Left lobe of liver (tissue), 2 donors: ENCODE results near the gene AMACR. TPM values are rescaled to one million over a fixed set of nuclear protein-coding genes. Genes with fewer than 3 reads are reported as not detected.
A peak's percentile ranks its signal among the peaks of the same experiment; 100 is the strongest.

ENCODE experiments used
- ATAC-seq: fragments of 200-7000 bp; cut with Tn5 transposase; one replicate; pipeline ENCODE4 v1.9.1; 2020; ENCODE audit warnings: mild to moderate bottlenecking, moderate library complexity
- DNase-seq: peaks from one replicate; pipeline ENCODE4 v3.0.0-alpha.2; 2020; ENCODE audit warnings: low spot score
- total RNA-seq: library from RNA; stranded (reverse); gene quantifications from one replicate; pipeline ENCODE4 v1.2.1, GENCODE V29; 2021
- donor health status: DM: no; HTN: no; CAD: no; lungs with moderate emphysema.
- donor health status: DM: no; HTN: yes; CAD: no.

AMACR gene
- 58.0 TPM for total RNA-seq

DNA sequence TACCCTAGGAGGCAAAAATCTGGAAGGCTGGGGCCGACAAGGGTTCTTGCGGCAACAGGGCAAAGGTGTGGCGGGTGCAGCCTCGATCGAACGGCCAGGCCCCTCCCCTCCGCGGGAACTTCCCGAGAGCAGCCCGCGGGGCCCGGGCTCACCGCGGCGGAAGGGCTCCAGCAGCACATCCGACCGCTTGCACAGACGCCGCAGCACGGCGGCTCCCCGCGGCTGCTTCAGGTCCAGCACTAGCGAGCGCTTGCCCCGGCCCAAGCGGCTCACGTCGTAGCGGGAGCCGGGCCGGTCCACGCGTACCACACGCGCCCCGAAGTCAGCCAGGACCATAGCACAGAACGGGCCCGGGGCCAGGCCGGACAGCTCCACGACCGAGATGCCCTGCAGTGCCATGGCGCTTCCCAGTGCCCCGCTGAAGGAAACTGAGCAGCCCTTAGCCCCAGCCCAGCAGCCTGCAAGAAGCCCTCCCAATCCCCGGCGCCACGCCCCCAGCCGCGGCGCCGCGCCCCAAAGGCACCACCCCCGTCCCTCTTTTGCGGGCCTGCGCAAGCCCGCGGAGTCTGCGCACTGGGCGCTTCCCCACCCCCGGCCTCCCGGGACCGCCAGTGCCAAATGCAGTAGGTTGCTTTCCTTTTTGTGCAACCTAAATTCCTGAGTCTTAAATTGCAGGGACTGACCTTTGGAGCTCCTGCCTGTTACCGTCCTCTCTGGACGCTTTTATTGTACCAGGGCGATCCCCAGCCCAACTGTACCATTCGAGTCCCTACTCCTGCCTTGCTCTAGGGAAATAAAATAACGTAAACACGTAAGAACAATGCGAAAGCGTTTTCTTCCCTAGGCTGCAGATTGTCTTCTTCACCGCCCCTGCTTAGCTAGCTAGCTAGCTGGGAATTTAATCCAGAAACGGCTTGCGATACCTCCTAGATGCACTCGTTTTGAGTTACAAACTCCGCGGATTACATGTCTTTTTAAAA, at the start of gene AMACR:
TSS of gene AMACR (minus strand) at position 430 of the 980 bp plus-strand sequence. CDS start at position 399, 31 bp downstream.
- ATAC-seq = peak; percentile 89
- peak; percentile 97 for DNase-seq

DNA sequence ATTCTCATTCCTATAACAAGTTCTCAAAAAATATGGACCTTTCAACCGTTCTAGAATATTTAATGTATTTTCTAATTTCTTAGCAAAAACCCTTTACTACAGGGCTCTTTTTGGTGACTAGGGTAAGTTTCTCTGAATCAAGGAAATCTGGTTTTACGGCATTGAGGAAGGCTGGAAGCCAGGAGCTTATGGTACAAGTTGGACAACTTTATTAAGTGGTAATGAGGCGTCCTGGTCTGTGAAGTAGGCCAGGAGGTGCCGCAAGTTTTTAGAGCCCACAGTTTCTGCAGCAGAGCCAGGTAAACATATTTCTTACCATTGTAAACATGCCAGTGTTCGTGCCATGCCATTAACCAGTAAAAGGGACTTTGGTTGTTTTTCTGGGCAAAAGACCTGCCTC, 49.7 kb upstream of the AMACR start:
- peak; percentile 47 for ATAC-seq

GRCh38 chr5:34057118-34057517, 49.3 kb upstream of the AMACR start:
- ATAC-seq (no peak), DNase-seq (no peak)

More for the DNA sequence above, 49.7 kb upstream of the AMACR start:
- DNase-seq = no peak

- ATAC-seq = no peak
- DNase-seq = no peak
Observed at GRCh38 chr5:34055667-34056066, 47.8 kb upstream of the AMACR start.

DNA sequence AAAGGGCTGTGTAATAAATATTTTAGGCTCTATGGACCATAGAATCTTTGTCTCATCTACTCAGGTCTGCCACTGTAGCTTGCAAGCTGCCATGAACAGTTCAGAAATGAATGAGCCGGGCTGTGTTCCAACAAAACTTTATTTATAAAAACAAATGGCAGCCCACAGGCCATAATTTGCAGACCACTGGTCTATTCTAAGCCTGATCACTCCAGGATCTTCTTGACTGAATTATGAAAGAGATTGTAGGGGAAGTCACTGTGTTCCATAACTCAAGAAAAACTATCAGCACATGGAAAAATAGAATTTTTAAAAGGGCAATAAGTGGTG, 46.5 kb upstream of the AMACR start:
- DNase-seq = no peak
- no peak for ATAC-seq

- ATAC-seq (no peak), DNase-seq (no peak)
Observed at GRCh38 chr5:34053571-34054399, 45.9 kb upstream of the AMACR start.

DNA sequence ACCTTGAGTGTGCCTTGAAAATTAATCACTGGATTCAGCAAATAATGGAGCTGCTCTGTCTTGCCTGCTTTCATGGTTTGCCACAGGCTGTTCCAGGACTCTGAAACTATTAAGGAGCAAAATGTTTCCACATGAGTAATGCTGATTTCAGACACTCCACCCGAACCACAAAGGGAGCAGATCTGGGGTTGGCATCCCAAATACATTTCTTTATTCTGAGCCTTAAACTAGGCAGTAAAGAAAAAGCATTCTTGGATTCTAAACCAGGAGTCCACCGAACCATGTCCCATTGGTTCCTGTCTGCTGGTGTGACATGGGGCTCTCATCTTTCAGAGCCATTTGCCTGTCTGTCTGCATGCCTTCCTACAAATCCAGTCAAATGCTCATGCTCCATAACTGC, 45.3 kb upstream of the AMACR start:
- no peak for DNase-seq
- no peak for ATAC-seq

- no peak for DNase-seq
- no peak for ATAC-seq
Observed at GRCh38 chr5:34051374-34051980, 43.6 kb upstream of the AMACR start.

GRCh38 chr5:34047774-34048572, 40.1 kb upstream of the AMACR start:
- ATAC-seq (no peak), DNase-seq (no peak)

DNA sequence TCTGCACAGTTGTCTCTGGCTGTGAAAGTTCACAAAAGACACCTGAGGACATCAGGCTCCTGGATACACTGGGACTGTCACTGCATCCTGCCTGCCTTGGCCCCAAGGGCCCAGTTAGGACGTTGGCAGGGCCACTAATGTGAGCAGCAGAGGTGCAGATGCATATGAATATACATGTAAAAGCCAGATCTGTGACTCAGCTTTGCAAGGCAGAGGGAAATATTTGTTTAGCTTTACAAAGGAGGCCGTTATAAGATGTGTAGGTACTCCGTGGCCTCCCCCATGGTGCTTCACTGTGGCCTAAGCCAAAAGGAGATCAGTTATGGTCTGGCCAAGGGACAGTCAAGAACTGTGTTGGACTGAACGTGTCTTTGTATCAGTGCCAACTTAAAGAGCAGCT, 39.3 kb upstream of the AMACR start:
- ATAC-seq (no peak), DNase-seq (no peak)

- DNase-seq = no peak
Observed at GRCh38 chr5:34045996-34046395, 38.1 kb upstream of the AMACR start.

DNA sequence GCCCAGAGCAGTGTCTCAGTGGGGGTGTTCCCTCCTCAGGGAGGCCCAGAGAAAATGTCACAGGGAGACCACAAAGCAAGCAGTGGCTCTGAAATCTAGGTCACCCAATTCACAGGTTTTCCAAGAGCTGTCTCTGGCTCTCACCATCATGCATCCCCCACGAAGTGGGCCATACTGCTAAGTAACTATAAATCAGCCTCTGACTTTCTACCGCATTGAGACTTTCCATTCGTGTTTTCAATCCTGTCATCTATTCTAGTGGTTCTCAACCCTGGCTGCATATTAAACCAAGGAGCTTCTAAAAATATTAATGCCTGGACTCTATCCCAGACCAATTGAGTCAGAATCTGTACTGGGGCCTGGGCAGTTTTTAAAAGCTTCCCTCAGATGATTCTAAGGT, 37.2 kb upstream of the AMACR start:
- ATAC-seq = no peak
- DNase-seq = no peak

More at GRCh38 chr5:34045996-34046395, 38.1 kb upstream of the AMACR start:
- ATAC-seq = peak; percentile 43

DNA sequence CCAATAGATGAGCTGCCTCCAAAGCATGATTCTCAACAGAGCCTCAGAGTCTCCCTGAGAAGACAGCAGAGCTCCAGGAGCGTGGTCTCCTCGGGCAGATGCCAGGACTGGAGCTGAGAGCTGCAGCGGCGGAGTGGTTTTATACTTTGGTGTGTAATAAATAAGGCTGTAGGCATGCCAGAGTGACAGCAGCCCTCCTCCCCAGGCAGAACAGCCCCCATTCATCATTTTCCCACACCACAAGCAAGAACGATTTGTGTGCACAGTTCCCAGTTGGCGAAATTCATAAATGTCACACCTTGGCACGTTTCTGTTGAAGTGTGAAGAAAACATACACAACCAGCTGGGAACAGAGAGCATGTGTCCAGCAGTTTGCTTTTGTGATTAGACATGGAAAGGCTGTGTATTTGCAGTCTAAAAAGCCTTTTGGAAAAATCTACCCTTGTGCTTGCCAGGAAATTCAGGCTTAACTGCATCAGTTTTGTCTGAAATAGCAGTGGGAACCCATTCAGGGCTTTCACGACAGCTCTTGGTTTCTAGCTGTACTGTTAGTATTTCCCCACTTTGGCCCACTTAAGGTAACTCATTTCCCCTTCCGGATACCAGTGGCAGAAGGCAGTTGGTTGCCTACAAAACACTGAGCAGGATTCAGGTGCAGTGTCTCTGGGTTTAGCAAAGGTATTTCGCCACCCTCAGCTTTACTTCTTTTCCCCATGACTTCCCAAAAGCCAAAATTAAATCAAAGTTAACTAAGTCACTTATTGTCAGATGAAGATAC, 35.4 kb upstream of the AMACR start, which contains the start of gene C1QTNF3:
TSS of gene C1QTNF3 (minus strand) at position 115 of the 778 bp plus-strand sequence. CDS start at position 27, 88 bp downstream.
- DNase-seq (no peak), ATAC-seq (no peak)

- no peak for DNase-seq
Observed at GRCh38 chr5:34042321-34042720, 34.5 kb upstream of the AMACR start.

GRCh38 chr5:34041247-34041972, 33.6 kb upstream of the AMACR start:
- ATAC-seq (no peak), DNase-seq (no peak)

More at GRCh38 chr5:34042321-34042720, 34.5 kb upstream of the AMACR start:
- ATAC-seq = peak; percentile 67

DNA sequence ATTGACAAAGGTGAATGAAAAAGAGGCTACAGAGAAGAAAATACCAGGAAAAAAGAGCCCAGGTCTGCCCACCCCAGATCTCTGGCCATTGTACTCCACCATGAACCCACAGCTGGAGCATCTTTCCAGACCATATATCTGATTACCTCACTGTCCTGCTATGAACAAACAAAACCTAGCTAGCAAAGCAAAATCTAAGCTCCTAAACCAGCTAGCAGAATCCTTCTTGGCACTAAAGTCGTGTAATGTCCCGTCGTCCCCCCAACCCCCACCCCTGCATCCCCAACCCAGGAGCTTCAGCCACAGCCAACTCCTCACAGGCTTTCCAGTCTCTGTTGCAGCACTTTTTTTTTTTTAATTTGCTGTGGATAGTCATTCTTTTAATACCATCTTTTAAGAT, 32.6 kb upstream of the AMACR start:
- ATAC-seq (no peak), DNase-seq (no peak)

GRCh38 chr5:34039398-34040157, 31.7 kb upstream of the AMACR start:
- no peak for DNase-seq
- peak; percentile 51 for ATAC-seq

- ATAC-seq = no peak
Observed at GRCh38 chr5:34038838-34039237, 31.0 kb upstream of the AMACR start.

More at GRCh38 chr5:34038838-34039237, 31.0 kb upstream of the AMACR start:
- no peak for DNase-seq
